PFSK-1 (cell line): Measurements from ENCODE around the gene PPL.

Experiments
- SIN3A ChIP-seq: IDR thresholded peaks from 2 replicates; pipeline ENCODE4 v1.6.1; 2012; ENCODE audit warnings: mild to moderate bottlenecking, low read length, moderate library complexity, borderline replicate concordance; ENCODE audit not compliant: insufficient read depth
- TAF1 ChIP-seq: IDR thresholded peaks from 2 replicates; pipeline ENCODE4 v1.6.1; 2012; ENCODE audit warnings: low read length, control low read depth, borderline replicate concordance; ENCODE audit not compliant: insufficient read depth

GRCh38 chr16:4942481-4942880, 5.5 kb upstream of the PPL start:
- TF ChIP-seq TAF1: no peak
- no peak for TF ChIP-seq SIN3A
